Measurements from ENCODE around the gene ROR1.

DNA sequence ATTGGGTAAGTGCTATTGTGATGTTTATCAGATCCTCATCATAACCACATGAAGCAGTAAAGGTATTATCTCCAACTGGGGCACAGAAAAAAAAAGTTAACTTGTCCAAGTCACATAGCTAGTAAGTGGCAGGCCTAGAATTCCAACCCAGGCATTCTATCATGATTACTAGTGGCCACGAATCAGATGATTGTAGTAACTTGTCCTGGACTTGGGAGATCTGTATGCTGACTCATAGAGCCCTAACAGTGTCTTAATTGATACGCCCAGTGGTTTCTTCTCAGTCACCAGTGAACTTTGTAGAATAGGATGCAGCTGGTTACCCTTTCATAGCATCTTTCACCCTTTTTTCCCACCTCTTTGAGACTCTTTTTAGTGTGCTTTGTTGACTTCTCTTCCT lies 338.5 kb downstream of the ROR1 start:
- TF ChIP-seq, protein P1, sequence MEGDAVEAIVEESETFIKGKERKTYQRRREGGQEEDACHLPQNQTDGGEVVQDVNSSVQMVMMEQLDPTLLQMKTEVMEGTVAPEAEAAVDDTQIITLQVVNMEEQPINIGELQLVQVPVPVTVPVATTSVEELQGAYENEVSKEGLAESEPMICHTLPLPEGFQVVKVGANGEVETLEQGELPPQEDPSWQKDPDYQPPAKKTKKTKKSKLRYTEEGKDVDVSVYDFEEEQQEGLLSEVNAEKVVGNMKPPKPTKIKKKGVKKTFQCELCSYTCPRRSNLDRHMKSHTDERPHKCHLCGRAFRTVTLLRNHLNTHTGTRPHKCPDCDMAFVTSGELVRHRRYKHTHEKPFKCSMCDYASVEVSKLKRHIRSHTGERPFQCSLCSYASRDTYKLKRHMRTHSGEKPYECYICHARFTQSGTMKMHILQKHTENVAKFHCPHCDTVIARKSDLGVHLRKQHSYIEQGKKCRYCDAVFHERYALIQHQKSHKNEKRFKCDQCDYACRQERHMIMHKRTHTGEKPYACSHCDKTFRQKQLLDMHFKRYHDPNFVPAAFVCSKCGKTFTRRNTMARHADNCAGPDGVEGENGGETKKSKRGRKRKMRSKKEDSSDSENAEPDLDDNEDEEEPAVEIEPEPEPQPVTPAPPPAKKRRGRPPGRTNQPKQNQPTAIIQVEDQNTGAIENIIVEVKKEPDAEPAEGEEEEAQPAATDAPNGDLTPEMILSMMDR (IDR thresholded peaks at IDR 0.05), result no peak
- TF ChIP-seq EZH2 (IDR thresholded peaks at IDR 0.05), result no peak

All from neural progenitor cell (in vitro differentiated cells).